Measurements from ENCODE around the gene RNF144A.

DNA sequence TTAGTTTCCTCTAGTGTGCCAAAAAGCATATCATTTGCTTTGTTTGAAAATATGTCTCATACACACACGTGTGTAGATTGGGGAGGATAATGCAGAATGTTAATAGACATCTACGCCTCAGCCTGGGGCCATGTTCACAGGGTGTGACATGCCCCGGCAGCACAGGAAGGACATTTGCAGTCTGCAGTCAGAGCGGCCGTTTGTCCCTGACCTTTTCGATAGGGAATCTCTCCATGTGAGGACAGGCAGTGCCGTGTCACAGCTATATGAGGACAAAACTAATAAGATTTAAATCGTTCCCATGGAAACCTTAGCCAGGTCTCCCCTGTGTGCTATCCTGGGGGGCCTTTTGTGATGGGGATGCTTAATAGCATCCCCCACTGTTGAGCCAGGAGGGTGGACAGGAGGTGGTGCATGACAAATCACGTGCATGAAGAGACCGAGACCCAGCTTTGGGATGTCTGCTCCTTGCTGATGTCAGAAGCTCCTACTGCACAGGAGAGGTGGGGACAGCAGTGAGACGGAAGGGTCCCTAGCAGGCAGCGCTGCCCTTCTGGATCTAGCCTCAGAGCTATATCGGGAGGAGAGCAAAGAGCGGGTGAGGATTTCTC, 100.6 kb downstream of the RNF144A start:
- TF ChIP-seq, protein P1, sequence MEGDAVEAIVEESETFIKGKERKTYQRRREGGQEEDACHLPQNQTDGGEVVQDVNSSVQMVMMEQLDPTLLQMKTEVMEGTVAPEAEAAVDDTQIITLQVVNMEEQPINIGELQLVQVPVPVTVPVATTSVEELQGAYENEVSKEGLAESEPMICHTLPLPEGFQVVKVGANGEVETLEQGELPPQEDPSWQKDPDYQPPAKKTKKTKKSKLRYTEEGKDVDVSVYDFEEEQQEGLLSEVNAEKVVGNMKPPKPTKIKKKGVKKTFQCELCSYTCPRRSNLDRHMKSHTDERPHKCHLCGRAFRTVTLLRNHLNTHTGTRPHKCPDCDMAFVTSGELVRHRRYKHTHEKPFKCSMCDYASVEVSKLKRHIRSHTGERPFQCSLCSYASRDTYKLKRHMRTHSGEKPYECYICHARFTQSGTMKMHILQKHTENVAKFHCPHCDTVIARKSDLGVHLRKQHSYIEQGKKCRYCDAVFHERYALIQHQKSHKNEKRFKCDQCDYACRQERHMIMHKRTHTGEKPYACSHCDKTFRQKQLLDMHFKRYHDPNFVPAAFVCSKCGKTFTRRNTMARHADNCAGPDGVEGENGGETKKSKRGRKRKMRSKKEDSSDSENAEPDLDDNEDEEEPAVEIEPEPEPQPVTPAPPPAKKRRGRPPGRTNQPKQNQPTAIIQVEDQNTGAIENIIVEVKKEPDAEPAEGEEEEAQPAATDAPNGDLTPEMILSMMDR (conservative IDR thresholded peaks at IDR 0.05; ENCODE audit: low read depth, low read length) = no peak
- TF ChIP-seq EZH2 (IDR thresholded peaks at IDR 0.05; ENCODE audit: low read length, unreplicated experiment) (no peak), EZH2phosphoT487 (IDR thresholded peaks at IDR 0.05; ENCODE audit: borderline replicate concordance, low read length) (no peak)
